Measurements from ENCODE around the gene LHX6.

Gene LHX6

GRCh38 chr9:122234022-122234748, 5.4 kb upstream of the LHX6 start:
- Histone ChIP-seq H3K4me3 (replicated peaks; ENCODE audit: insufficient read depth, low read length) (no peak overlapping the region), H3K27me3 (ENCODE audit: insufficient read depth, poor library complexity, severe bottlenecking) (peaks cover 31% of the 10 kb centered on the region), H3K27ac (replicated peaks) (no peak overlapping the region)
- TF ChIP-seq GABPA (IDR thresholded peaks at IDR 0.05; ENCODE audit: low read depth) (no peak), POLR2AphosphoS5 (IDR thresholded peaks at IDR 0.05; ENCODE audit: low read depth) (no peak)
- DNase-seq (ENCODE audit: low read depth in 1 of 2, low spot score in 1 of 2), result no peak

- H3K27ac ChIP-seq (replicated peaks), result no peak overlapping the region
- no peak for DNase-seq (ENCODE audit: low read depth in 1 of 2, low spot score in 1 of 2)
- no peak overlapping the region for H3K4me3 ChIP-seq (replicated peaks; ENCODE audit: insufficient read depth, low read length)
- TF ChIP-seq SPI1 (IDR thresholded peaks at IDR 0.05; ENCODE audit: borderline replicate concordance, low read depth) (no peak), REST (IDR thresholded peaks at IDR 0.05; ENCODE audit: insufficient replicate concordance, low read depth) (no peak), GABPA (IDR thresholded peaks at IDR 0.05; ENCODE audit: low read depth) (no peak), POLR2AphosphoS5 (IDR thresholded peaks at IDR 0.05; ENCODE audit: low read depth) (no peak), CTCF (IDR thresholded peaks at IDR 0.05; ENCODE audit: insufficient read depth, low read length) (no peak)
- H3K27me3 ChIP-seq (ENCODE audit: insufficient read depth, poor library complexity, severe bottlenecking), result peaks cover 39% of the 10 kb centered on the region
Observed at GRCh38 chr9:122232796-122233306, 4.1 kb upstream of the LHX6 start.

GRCh38 chr9:122229485-122229837, 704 bp upstream of the LHX6 start:
- Histone ChIP-seq H3K27ac (replicated peaks) (no peak overlapping the region), H3K27me3 (ENCODE audit: insufficient read depth, poor library complexity, severe bottlenecking) (peaks cover 71% of the 10 kb centered on the region), H3K4me3 (replicated peaks; ENCODE audit: insufficient read depth, low read length) (no peak overlapping the region)
- TF ChIP-seq SPI1 (IDR thresholded peaks at IDR 0.05; ENCODE audit: borderline replicate concordance, low read depth), result no peak
- TF ChIP-seq REST (IDR thresholded peaks at IDR 0.05; ENCODE audit: insufficient replicate concordance, low read depth), result no peak
- TF ChIP-seq GABPA (IDR thresholded peaks at IDR 0.05; ENCODE audit: low read depth), result no peak
- no peak for TF ChIP-seq POLR2AphosphoS5 (IDR thresholded peaks at IDR 0.05; ENCODE audit: low read depth)
- TF ChIP-seq CTCF (IDR thresholded peaks at IDR 0.05; ENCODE audit: insufficient read depth, low read length), result no peak
- no peak for DNase-seq (ENCODE audit: low read depth in 1 of 2, low spot score in 1 of 2)

- no peak overlapping the region for H3K27ac ChIP-seq (replicated peaks)
- TF ChIP-seq GABPA (IDR thresholded peaks at IDR 0.05; ENCODE audit: low read depth) (no peak), POLR2AphosphoS5 (IDR thresholded peaks at IDR 0.05; ENCODE audit: low read depth) (no peak), SPI1 (IDR thresholded peaks at IDR 0.05; ENCODE audit: borderline replicate concordance, low read depth) (no peak), CTCF (IDR thresholded peaks at IDR 0.05; ENCODE audit: insufficient read depth, low read length) (no peak), REST (IDR thresholded peaks at IDR 0.05; ENCODE audit: insufficient replicate concordance, low read depth) (no peak)
- no peak for DNase-seq (ENCODE audit: low read depth in 1 of 2, low spot score in 1 of 2)
- H3K27me3 ChIP-seq (ENCODE audit: insufficient read depth, poor library complexity, severe bottlenecking), result peaks cover 76% of the 10 kb centered on the region
- H3K4me3 ChIP-seq (replicated peaks; ENCODE audit: insufficient read depth, low read length), result peak overlapping the region; percentile 23
Observed at GRCh38 chr9:122228191-122228567, 578 bp downstream of the LHX6 start.
